ENCODE data around the gene CCSAP.
"Not testable (repeated sequence)": the region's sequence is repeated elsewhere in the genome, so short reads cannot be mapped to it uniquely, and the experiment has no call there.

Gene CCSAP

GRCh38 chr1:229325401-229325800, 17.4 kb downstream of the CCSAP start:
- DNase-seq = no peak

- DNase-seq = no peak
Observed at GRCh38 chr1:229323885-229324553, 18.8 kb downstream of the CCSAP start.

GRCh38 chr1:229323201-229323600, 19.6 kb downstream of the CCSAP start:
- DNase-seq = no peak

- no peak for DNase-seq
Observed at GRCh38 chr1:229319487-229319886, 23.4 kb downstream of the CCSAP start.

GRCh38 chr1:229318056-229318455, 24.8 kb downstream of the CCSAP start:
- no peak for DNase-seq

GRCh38 chr1:229316166-229316565, 26.7 kb downstream of the CCSAP start:
- DNase-seq = no peak

- DNase-seq = no peak
Observed at GRCh38 chr1:229310833-229311232, 32.0 kb downstream of the CCSAP start.

- DNase-seq = no peak
Observed at GRCh38 chr1:229309684-229310083, 33.2 kb downstream of the CCSAP start.

- DNase-seq = no peak
Observed at GRCh38 chr1:229309074-229309473, 33.8 kb downstream of the CCSAP start.

GRCh38 chr1:229305392-229305791, 37.5 kb downstream of the CCSAP start:
- no peak for DNase-seq

GRCh38 chr1:229303855-229304254, 39.0 kb downstream of the CCSAP start:
- DNase-seq = no peak

- DNase-seq = no peak
Observed at GRCh38 chr1:229302740-229303139, 40.1 kb downstream of the CCSAP start.

GRCh38 chr1:229300099-229300757, 42.6 kb downstream of the CCSAP start:
- DNase-seq = no peak

- no peak for DNase-seq
Observed at GRCh38 chr1:229298887-229299503, 43.9 kb downstream of the CCSAP start.

- DNase-seq = no peak
Observed at GRCh38 chr1:229298420-229298819, 44.4 kb downstream of the CCSAP start.

GRCh38 chr1:229297746-229298145, 45.1 kb downstream of the CCSAP start:
- no peak for DNase-seq

GRCh38 chr1:229296541-229296941, 46.3 kb downstream of the CCSAP start:
- DNase-seq = no peak

GRCh38 chr1:229295745-229296144, 47.1 kb downstream of the CCSAP start:
- no peak for DNase-seq

- no peak for DNase-seq
Observed at GRCh38 chr1:229293528-229294204, 49.2 kb downstream of the CCSAP start.

GRCh38 chr1:229291686-229292085, 51.2 kb downstream of the CCSAP start:
- DNase-seq = not testable (repeated sequence)

- no peak for DNase-seq
Observed at GRCh38 chr1:229288516-229288915, 54.3 kb downstream of the CCSAP start.

GRCh38 chr1:229287267-229287666, 55.6 kb downstream of the CCSAP start:
- DNase-seq = no peak

GRCh38 chr1:229286099-229286766, 56.6 kb downstream of the CCSAP start:
- DNase-seq = no peak
